ENCODE data around the gene FMN2. TPM values are rescaled to one million over a fixed set of nuclear protein-coding genes. Genes with fewer than 3 reads are reported as not detected.

The FMN2 gene
- total RNA-seq, 4 donors from 2014 or later = 3.6 to 35.5 (median 5.6) TPM

DNA sequence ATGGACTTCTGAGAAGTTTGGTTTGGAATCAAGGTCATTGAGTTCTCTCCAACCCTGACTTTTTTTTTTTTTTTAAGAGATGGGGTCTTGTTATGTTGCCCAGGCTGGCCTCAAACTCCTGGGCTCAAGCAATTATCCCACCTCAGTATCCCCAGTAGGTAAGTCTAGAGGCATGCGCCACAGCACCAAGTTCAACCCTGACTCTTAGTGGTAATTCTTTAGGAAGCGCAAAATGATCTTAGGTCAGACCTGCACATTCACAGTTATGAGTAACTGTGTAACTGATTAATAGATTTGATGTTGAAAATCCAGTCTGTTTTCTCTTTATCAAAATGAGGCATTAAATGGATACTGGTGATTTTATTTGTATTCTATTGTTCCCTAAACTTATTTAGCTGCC, 424.4 kb downstream of the FMN2 start:
- no peaks in the 10 kb centered on the region for H3K9me3 ChIP-seq
- H3K4me1 ChIP-seq = no peaks in the 10 kb centered on the region
- no peaks in the 10 kb centered on the region for H3K36me3 ChIP-seq
- in situ Hi-C loops (cut with MboI; ENCODE audit: low pct_ligation_motif_present in 1 of 4, low pct_unique_long_range_greater_than_20kb in 1 of 4, low sequenced_read_pairs in 3 of 4) (no loop called here), intact Hi-C loops (cut with DNase I; ENCODE audit: low total_unique reads) (no loop called here)
- H3K27me3 ChIP-seq = no peaks in the 10 kb centered on the region
- TF ChIP-seq POLR2A (IDR thresholded peaks at IDR 0.05) (no peak), POLR2AphosphoS5 (IDR thresholded peaks at IDR 0.05) (no peak), EP300 (IDR thresholded peaks at IDR 0.05; ENCODE audit: low read depth) (no peak)
- TF ChIP-seq, protein P1, sequence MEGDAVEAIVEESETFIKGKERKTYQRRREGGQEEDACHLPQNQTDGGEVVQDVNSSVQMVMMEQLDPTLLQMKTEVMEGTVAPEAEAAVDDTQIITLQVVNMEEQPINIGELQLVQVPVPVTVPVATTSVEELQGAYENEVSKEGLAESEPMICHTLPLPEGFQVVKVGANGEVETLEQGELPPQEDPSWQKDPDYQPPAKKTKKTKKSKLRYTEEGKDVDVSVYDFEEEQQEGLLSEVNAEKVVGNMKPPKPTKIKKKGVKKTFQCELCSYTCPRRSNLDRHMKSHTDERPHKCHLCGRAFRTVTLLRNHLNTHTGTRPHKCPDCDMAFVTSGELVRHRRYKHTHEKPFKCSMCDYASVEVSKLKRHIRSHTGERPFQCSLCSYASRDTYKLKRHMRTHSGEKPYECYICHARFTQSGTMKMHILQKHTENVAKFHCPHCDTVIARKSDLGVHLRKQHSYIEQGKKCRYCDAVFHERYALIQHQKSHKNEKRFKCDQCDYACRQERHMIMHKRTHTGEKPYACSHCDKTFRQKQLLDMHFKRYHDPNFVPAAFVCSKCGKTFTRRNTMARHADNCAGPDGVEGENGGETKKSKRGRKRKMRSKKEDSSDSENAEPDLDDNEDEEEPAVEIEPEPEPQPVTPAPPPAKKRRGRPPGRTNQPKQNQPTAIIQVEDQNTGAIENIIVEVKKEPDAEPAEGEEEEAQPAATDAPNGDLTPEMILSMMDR (IDR thresholded peaks at IDR 0.05) = no peak
- no peak for DNase-seq
- no peak overlapping the region for H3K27ac ChIP-seq
- 88 to 90% methylated on average over 2 of the region's 2 CpGs for WGBS, 2 donors (ENCODE audit: low coverage in 1 of 2)
- no peak overlapping the region for H3K4me3 ChIP-seq

DNA sequence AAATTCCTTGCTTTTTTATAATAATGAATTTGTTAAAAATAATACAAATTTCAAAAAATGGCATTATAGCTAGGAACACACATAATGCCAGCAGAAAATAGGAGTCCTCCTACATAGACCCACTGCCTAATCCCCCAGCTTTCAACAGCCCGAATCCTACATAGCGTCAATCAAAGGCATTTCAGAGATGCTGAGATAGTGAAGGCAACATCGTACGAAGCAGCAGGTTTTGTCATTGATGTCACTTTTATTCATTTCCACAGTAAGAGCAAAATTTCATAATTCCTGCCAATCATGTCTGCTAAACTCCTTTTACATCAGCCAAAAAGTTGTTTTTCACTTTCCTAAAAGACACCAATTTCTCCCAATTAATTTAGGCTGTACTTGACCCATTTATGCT, 426.2 kb downstream of the FMN2 start:
- 91 to 92% methylated on average over 2 to 4 of the region's 4 CpGs for WGBS, 2 donors (ENCODE audit: low coverage in 1 of 2)
- in situ Hi-C loops (cut with MboI; ENCODE audit: low pct_ligation_motif_present in 1 of 4, low pct_unique_long_range_greater_than_20kb in 1 of 4, low sequenced_read_pairs in 3 of 4) (no loop called here), intact Hi-C loops (cut with DNase I; ENCODE audit: low total_unique reads) (no loop called here)
- no peak for DNase-seq
- Histone ChIP-seq H3K36me3 (no peaks in the 10 kb centered on the region), H3K4me3 (no peak overlapping the region), H3K27me3 (no peaks in the 10 kb centered on the region), H3K9me3 (no peaks in the 10 kb centered on the region), H3K27ac (no peak overlapping the region), H3K4me1 (peaks cover 0 to 8% (median 4%) of the 10 kb centered on the region in 4 donors)
- no peak for TF ChIP-seq EP300 (IDR thresholded peaks at IDR 0.05; ENCODE audit: low read depth)
- no peak for TF ChIP-seq POLR2A (IDR thresholded peaks at IDR 0.05)
- TF ChIP-seq, protein P1 (IDR thresholded peaks at IDR 0.05) = no peak
- no peak for TF ChIP-seq POLR2AphosphoS5 (IDR thresholded peaks at IDR 0.05)

DNA sequence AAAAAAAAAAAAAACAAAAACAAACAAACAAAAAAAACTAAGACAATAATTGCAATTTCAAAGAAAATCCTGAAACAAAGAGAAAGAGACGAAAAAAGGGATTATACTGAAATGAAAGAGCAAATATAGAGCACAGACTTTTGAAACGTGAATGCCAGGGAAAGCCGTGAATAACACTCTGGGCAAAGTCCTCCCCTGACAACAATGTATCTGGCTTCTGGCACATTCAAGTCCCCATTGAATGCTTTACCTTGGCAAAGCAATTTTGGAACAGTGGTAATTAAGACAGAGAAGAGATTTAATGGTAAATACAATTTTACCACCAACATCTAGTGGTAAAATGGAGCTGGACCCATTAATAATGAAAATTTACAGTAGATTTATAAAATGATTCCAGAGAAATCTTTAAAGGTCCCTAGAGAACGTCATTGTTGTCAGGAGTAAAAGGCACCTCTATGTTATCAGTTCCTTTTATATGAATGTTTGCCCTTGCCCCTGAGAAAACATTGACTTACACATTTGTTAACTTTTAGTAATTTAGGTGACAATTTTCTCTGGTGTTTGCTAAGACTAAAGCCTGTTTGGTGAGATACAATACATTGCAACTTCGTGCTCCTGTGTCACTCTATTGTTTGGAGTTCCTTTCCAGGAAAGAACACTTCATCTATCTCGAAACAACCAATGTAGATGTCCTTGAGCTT, 430.6 kb downstream of the FMN2 start:
- H3K4me1 ChIP-seq = peaks cover 0 to 12% (median 7%) of the 10 kb centered on the region in 4 donors
- H3K27me3 ChIP-seq = no peaks in the 10 kb centered on the region
- TF ChIP-seq EP300 (IDR thresholded peaks at IDR 0.05; ENCODE audit: low read depth) (no peak), POLR2AphosphoS5 (IDR thresholded peaks at IDR 0.05) (no peak)
- TF ChIP-seq, protein P1 (IDR thresholded peaks at IDR 0.05) = no peak
- WGBS, 2 donors (ENCODE audit: low coverage in 1 of 2) = 26 to 38% methylated on average over 6 of the region's 6 CpGs
- intact Hi-C loops (cut with DNase I; ENCODE audit: low total_unique reads) (no loop called here), in situ Hi-C loops (cut with MboI; ENCODE audit: low pct_ligation_motif_present in 1 of 4, low pct_unique_long_range_greater_than_20kb in 1 of 4, low sequenced_read_pairs in 3 of 4) (no loop called here)
- no peak for DNase-seq
- H3K9me3 ChIP-seq = no peaks in the 10 kb centered on the region
- no peak overlapping the region for H3K4me3 ChIP-seq
- H3K27ac ChIP-seq = peak overlapping the region in 3 of 4 donors; percentile 2 to 46 (median 46)
- no peaks in the 10 kb centered on the region for H3K36me3 ChIP-seq

DNA sequence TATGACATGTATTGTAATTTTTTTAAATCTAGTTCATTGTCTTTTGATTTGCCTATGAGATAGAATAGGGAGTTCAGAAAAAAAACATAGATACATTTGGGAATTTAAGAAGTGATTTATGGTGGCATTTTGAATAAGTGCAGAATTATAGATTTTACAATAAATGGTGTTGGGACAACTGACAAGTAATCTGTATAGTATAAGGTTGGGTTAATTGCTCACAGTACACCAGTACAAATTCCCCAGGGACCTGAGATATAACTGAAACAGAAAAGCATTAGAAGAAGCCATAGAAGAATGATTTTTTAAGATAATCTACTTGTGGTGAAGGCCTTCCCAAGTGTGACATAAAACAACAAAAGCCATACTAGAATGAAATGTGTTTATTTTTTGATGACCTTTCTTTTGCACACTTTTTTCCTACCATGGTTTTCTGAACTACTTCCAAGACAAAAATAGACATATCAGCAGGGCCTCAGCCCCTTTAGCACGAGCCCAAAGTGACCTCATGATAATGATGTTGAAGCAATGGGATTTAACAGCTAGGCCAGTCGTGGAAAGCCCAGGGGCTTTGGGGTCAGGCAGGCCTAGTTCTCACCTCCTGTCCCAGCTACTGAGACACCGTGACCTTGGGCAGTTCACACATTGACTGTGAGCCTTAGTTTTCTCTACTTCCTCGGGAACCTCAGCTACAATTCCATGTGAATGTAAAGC, 432.8 kb downstream of the FMN2 start:
- Histone ChIP-seq H3K27ac (no peak overlapping the region), H3K36me3 (no peaks in the 10 kb centered on the region), H3K4me3 (no peak overlapping the region), H3K27me3 (no peaks in the 10 kb centered on the region), H3K4me1 (peaks cover 0 to 12% (median 7%) of the 10 kb centered on the region in 4 donors), H3K9me3 (no peaks in the 10 kb centered on the region)
- DNase-seq = no peak
- intact Hi-C loops (cut with DNase I; ENCODE audit: low total_unique reads) (no loop called here), in situ Hi-C loops (cut with MboI; ENCODE audit: low pct_ligation_motif_present in 1 of 4, low pct_unique_long_range_greater_than_20kb in 1 of 4, low sequenced_read_pairs in 3 of 4) (no loop called here)
- WGBS, 2 donors (ENCODE audit: low coverage in 1 of 2) = 61 to 63% methylated on average over 1 to 4 of the region's 4 CpGs
- TF ChIP-seq, protein P1 (IDR thresholded peaks at IDR 0.05) = no peak
- TF ChIP-seq EP300 (IDR thresholded peaks at IDR 0.05; ENCODE audit: low read depth) (no peak), POLR2A (IDR thresholded peaks at IDR 0.05) (no peak), POLR2AphosphoS5 (IDR thresholded peaks at IDR 0.05) (no peak)
